HL-60/S4 treated with retinoic acid at 250 ng/mL for 4 days and 3 days (cell line): ENCODE data around the gene LTN1.

Experiments
- in situ Hi-C: fragments of 300-500 bp; cut with MboI; formaldehyde crosslinking; loops from 2 replicates; pipeline ENCODE4 v1.7.0; 2022; ENCODE audit warnings: low sequenced_read_pairs

Gene LTN1

DNA sequence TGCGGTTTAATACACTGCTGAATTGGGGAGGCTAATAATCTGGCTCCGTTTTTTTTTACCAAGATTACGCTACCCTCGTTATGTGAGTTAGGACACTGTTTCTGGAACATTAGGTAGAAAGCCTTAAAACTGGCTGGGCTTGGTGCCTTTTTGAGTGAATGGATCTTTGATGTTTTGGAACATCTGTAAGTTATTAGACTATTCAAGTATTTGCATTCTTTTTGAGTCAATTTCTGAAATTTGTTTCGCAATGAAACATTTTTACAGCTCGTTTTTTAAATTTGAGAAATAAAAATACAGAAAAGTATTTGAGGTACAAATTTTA, 106.9 kb downstream of the LTN1 start:
- in situ Hi-C loops, result no loop called here

DNA sequence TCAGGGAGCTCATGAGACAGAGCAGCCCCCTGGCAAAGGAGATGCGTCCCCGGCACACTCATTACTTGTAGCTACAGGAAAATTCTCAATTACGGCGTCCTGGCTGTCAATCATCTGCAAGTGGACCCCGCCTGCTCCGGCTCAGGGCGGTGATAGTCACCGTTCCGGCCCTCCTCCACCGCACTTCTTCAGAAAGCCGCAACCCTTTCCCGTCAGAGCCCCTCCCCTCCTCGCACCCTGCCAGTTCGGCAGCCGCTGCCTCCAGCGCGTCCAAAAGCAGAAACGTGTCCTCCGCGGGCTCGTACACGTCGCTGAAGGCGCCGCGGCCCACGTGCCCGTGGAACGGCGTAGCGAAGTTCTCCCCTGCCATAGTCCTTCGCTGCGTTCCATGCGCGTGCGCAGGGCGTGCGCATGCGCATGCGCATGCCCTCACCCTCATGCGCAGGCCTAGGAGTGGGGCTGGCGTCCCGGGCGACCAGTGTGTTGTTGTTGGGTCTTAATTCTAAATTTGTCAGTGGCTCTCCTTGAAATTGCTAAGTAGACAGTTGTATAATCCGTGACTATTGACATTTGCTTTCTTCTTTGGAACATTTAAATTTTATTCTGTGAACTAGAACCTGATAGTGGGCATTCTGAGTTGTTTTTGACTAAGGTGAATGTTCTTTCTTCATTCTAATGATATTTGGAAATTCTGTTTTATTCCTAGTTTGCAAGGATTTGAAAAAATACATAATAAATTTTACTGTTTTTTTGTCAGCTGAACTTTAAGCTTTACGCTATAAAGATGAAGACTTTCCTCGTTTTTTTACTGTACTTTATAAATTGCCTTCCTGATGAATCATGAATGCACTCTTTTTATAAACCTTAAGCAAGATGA, 107.5 kb downstream of the LTN1 start:
- in situ Hi-C loops, result no loop called here

DNA sequence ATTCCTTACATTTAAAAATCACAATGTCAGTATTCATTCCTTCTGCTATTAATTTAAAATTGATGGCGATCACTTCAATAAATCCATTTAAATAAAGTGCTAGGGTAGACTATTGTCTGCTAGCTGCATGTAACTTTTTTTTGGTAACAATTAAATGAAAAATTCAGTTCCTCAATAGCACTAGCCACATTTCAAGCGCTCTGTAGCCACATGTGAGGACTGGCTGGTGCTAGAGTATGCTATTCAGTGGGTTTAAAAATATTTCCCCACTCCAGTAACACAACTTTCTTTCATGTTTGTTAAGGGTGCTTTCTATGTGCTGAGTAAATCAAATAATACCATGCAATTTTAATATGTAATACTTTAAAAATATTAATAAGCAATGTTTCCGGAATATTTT, 108.2 kb downstream of the LTN1 start:
- in situ Hi-C loops, result no loop called here

DNA sequence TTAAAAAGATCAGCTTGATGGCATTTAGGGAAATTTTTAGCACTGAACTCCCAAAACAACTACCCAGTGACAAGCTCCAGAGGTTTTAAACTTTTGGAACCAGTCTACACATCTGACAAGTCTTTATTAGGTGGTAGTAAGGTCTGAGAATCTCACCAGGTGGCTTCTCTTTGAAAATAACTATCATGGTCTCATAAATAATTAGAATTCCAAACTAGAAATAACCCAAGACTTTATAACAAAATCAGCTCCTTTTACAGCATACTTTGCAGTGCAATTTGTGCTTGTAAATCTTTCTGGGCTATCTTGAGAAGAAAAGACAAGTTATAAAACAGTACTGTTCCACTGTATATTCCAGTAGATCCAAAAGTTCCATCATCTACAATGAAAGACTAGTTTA, 108.7 kb downstream of the LTN1 start:
- in situ Hi-C loops, result no loop called here

DNA sequence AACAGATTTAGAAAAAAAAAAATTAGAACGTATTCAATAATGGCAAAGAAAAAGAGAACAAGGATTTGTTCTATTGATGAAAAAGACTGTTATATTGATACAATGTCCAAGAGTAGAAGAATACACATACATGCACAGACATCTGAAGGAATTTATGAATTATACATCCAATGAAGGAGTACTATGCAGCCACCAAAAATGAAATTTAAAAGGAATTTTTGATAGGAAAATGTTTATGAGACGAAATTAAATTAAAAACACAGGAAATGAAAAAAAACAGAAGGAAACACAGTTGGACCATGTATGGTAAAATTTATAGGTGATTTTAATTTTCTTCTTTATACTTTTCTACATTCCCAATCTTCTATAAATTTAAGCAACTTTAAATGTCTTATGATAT, 110.3 kb downstream of the LTN1 start:
- in situ Hi-C loops, result no loop called here
